K562 (cell line): Measurements from ENCODE around the gene WARS2. TPM values are rescaled to one million over a fixed set of nuclear protein-coding genes. Genes with fewer than 3 reads are reported as not detected.

Experiments
- ATAC-seq: fragments of 200-7000 bp; cut with Tn5 transposase; 3 replicates; pipeline ENCODE4 v1.9.1; 2020; ENCODE audit warnings: moderate library complexity
- BruUV-seq: library from RNA; stranded (reverse); fragments of 400-500 nt; replicated peaks from 2 replicates; lab custom pipeline; 2021; lab: Mats Ljungman, UMichigan
- CTCF ChIA-PET: fragments of 300-600 bp; formaldehyde crosslinking; extraction: SDS; loops from one replicate; lab custom pipeline; 2021; ENCODE audit warnings: low intra/inter-chr PET ratio; lab: Yijun Ruan, JAX
- POLR2A ChIA-PET: fragments of 300-600, 350-650 bp; sonication (Branson Sonifier 250); formaldehyde crosslinking; extraction: SDS; loops from one replicate; lab custom pipeline; 2021; ENCODE audit warnings: antibody characterized with exemption, inconsistent platforms; lab: Yijun Ruan, JAX
- DNase-seq, 4 experiments: peaks; one replicate each; pipeline versions ENCODE4 v3.0.0 to v3.0.0-alpha.2; 2011 to 2018; ENCODE audit warnings: low spot score in 3 of 4, mixed read lengths in 3 of 4; ENCODE audit errors: extremely low read depth in 1 of 4
- FAIRE-seq: peaks from 2 replicates; lab custom pipeline; 2011; peaks lifted over from hg19 to GRCh38; lab: Jason Lieb, UNC
- H2AFZ ChIP-seq: 2 replicates; pipeline ENCODE4 v1.6.0; 2011; ENCODE audit warnings: low read depth, low read length, control low read depth, inconsistent platforms
- H3K27ac ChIP-seq: fragments of 200-600 bp; 3 replicates; pipeline ENCODE4 v1.8.0; 2011; ENCODE audit warnings: low read depth, mild to moderate bottlenecking, control low read depth, inconsistent platforms, low read length, moderate library complexity, mixed read lengths; ENCODE audit errors: extremely low read depth
- H3K27me3 ChIP-seq, 2 experiments: fragments of 300-600 bp in 1 of 2; 2 replicates in 1 of 2; 3 replicates in 1 of 2; pipeline versions ENCODE4 v1.6.0 to v1.8.0; 2011; ENCODE audit warnings: inconsistent platforms in 2 of 2, low read length in 2 of 2, mild to moderate bottlenecking in 1 of 2, mixed read lengths in 1 of 2, moderate library complexity in 1 of 2; ENCODE audit not compliant: control insufficient read depth in 2 of 2, insufficient read depth in 2 of 2
- H3K36me3 ChIP-seq: fragments of 300-600 bp; 3 replicates; pipeline ENCODE4 v1.8.0; 2011; ENCODE audit warnings: mild to moderate bottlenecking, low read length, inconsistent platforms; ENCODE audit not compliant: control insufficient read depth, insufficient read depth
- H3K4me1 ChIP-seq, 2 experiments: fragments of 200-600 bp in 1 of 2; replicated peaks in 1 of 2; 2 replicates in 1 of 2; 3 replicates in 1 of 2; pipeline versions ENCODE4 v1.5.1 to v1.8.0; 2011; ENCODE audit warnings: inconsistent platforms in 2 of 2, low read length in 2 of 2, mild to moderate bottlenecking in 1 of 2, mixed read lengths in 1 of 2, moderate library complexity in 1 of 2; ENCODE audit not compliant: control insufficient read depth in 2 of 2, insufficient read depth in 2 of 2
- H3K4me2 ChIP-seq: 2 replicates; pipeline ENCODE4 v1.6.1; 2011; ENCODE audit warnings: low read length, control low read depth, inconsistent platforms, mixed read lengths; ENCODE audit not compliant: insufficient read depth
- H3K4me3 ChIP-seq: fragments of 200-600 bp; sonication (generic), shearing (Covaris generic); 2 replicates; pipeline ENCODE4 v1.5.1; 2016; ENCODE audit warnings: control low read depth, inconsistent platforms
- H3K79me2 ChIP-seq: fragments of 200-600 bp; 3 replicates; pipeline ENCODE4 v1.8.0; 2011; ENCODE audit warnings: low read length, inconsistent platforms; ENCODE audit not compliant: control insufficient read depth, insufficient read depth
- H3K9ac ChIP-seq, 2 experiments: 2 replicates each; pipeline versions ENCODE4 v1.6.0 to v1.6.1; 2011; ENCODE audit warnings: low read depth in 2 of 2, low read length in 2 of 2, control low read depth in 1 of 2, inconsistent platforms in 1 of 2, mild to moderate bottlenecking in 1 of 2, mixed read lengths in 1 of 2; ENCODE audit not compliant: insufficient read depth in 1 of 2
- H3K9me1 ChIP-seq: one replicate; pipeline ENCODE4 v1.6.0; 2011; ENCODE audit warnings: inconsistent platforms, mild to moderate bottlenecking, low read length, moderate library complexity; ENCODE audit not compliant: control insufficient read depth, insufficient read depth
- H3K9me3 ChIP-seq: replicated peaks from 2 replicates; pipeline ENCODE4 v1.5.1; 2011; ENCODE audit warnings: low read depth, low read length, inconsistent platforms; ENCODE audit not compliant: control insufficient read depth, insufficient read depth
- H4K20me1 ChIP-seq: replicated peaks from 2 replicates; pipeline ENCODE4 v1.6.1; 2011; ENCODE audit warnings: low read length, inconsistent platforms, mixed read lengths; ENCODE audit not compliant: control insufficient read depth, insufficient read depth
- FOXM1 ChIP-seq, 2 experiments: fragments of 450-650 bp in 1 of 2; sonication (generic) in 1 of 2; formaldehyde crosslinking in 1 of 2; IDR thresholded peaks; 2 replicates each; pipeline versions ENCODE4 v1.6.1 to v1.9.0; 2017 to 2022; ENCODE audit warnings: low read depth in 2 of 2, mild to moderate bottlenecking in 2 of 2, missing genetic modification reagents in 1 of 2, moderate library complexity in 1 of 2
- NRF1 ChIP-seq, 2 experiments: fragments of 450-650 bp; IDR thresholded peaks in 1 of 2; conservative IDR thresholded peaks in 1 of 2; 2 replicates each; pipeline ENCODE4 v1.6.1; 2014; ENCODE audit warnings: mild to moderate bottlenecking in 2 of 2
- PCBP1 ChIP-seq: fragments of 200-400 bp; formaldehyde crosslinking; IDR thresholded peaks from 2 replicates; pipeline ENCODE4 v1.6.1; 2018; ENCODE audit warnings: mild to moderate bottlenecking, low read depth, low read length; ENCODE audit not compliant: poor library complexity, severe bottlenecking
- TBP ChIP-seq: optimal IDR thresholded peaks from 2 replicates; pipeline ENCODE3; 2011; ENCODE audit warnings: low read depth, low read length, improper control_type of control experiment
- ZNF184 ChIP-seq: sonication (generic); formaldehyde crosslinking; IDR thresholded peaks from 2 replicates; pipeline ENCODE4 v1.5.0; 2020; ENCODE audit warnings: missing genetic modification reagents
- ZNF197 ChIP-seq: fragments of 200-800 bp; sonication (Bioruptor generic); IDR thresholded peaks from 2 replicates; pipeline ENCODE4 v1.6.1; 2016; ENCODE audit warnings: low read depth, missing genetic modification characterization, missing compliant biosample characterization
- ZNF589 ChIP-seq: fragments of 200-800 bp; sonication (Bioruptor generic); IDR thresholded peaks from 2 replicates; pipeline ENCODE4 v1.6.1; 2016; ENCODE audit warnings: low read depth, missing genetic modification characterization, missing compliant biosample characterization
- WGBS: fragments of 100-300 bp; shearing (Covaris generic); methylation state at CpG from one replicate; pipeline ENCODE4 v1.1.6; 2016; ENCODE audit warnings: low coverage, mixed read lengths; ENCODE audit not compliant: insufficient coverage; ENCODE audit errors: missing lambda C conversion rate; 5-methylcytosine and 5-hydroxymethylcytosine counted together
- in situ Hi-C: fragments of 300-500 bp; cut with MboI; formaldehyde crosslinking; loops from 4 replicates; pipeline ENCODE4 v1.15.0; 2018; ENCODE audit warnings: inconsistent platforms, mixed read lengths
- intact Hi-C: fragments of 100-400 bp; cut with micrococcal nuclease; formaldehyde crosslinking; loops from 2 replicates; pipeline ENCODE4 v1.14.2; 2022
- polyA plus RNA-seq, 8 experiments: library from polyadenylated mRNA; depleted of rRNA in 4 of 8; stranded (reverse) in 5 of 8; unstranded in 3 of 8; fragments of >200 nt; fragmentation: Nextera tagmentation in 2 of 8; fragmentation: Illumina TruSeq in 1 of 8; extraction: Ambion mirVana in 2 of 8; extraction: Trizol in 1 of 8; gene quantifications; 2 replicates each; pipeline versions ENCODE4 v1.2.1 to v1.2.3, GENCODE V29; 2011 to 2014; ENCODE audit warnings: inconsistent platforms in 1 of 8, missing spikeins in 1 of 8
- total RNA-seq, 7 experiments: library from RNA; depleted of rRNA in 6 of 7; stranded (reverse); fragments of >200 nt in 6 of 7; fragmentation: Illumina TruSeq in 2 of 7; extraction: Trizol in 2 of 7; gene quantifications; 2 replicates each; pipeline versions ENCODE4 v1.2.1 to v1.2.3, GENCODE V29; 2011 to 2021; ENCODE audit warnings: low replicate concordance in 1 of 7
- TF ChIP-seq, protein P1 (sequence below): fragments of 450-650 bp; formaldehyde crosslinking; IDR thresholded peaks from 2 replicates; pipeline ENCODE4 v1.4.0; 2020; ENCODE audit warnings: mild to moderate bottlenecking, moderate library complexity

Gene WARS2
- total and polyA plus RNA-seq, 9 of the 15 experiments (the other 6 are each of a cell fraction or from before 2014, with no cell fraction given) = 5.7 to 18.0 (median 16.9) TPM

DNA sequence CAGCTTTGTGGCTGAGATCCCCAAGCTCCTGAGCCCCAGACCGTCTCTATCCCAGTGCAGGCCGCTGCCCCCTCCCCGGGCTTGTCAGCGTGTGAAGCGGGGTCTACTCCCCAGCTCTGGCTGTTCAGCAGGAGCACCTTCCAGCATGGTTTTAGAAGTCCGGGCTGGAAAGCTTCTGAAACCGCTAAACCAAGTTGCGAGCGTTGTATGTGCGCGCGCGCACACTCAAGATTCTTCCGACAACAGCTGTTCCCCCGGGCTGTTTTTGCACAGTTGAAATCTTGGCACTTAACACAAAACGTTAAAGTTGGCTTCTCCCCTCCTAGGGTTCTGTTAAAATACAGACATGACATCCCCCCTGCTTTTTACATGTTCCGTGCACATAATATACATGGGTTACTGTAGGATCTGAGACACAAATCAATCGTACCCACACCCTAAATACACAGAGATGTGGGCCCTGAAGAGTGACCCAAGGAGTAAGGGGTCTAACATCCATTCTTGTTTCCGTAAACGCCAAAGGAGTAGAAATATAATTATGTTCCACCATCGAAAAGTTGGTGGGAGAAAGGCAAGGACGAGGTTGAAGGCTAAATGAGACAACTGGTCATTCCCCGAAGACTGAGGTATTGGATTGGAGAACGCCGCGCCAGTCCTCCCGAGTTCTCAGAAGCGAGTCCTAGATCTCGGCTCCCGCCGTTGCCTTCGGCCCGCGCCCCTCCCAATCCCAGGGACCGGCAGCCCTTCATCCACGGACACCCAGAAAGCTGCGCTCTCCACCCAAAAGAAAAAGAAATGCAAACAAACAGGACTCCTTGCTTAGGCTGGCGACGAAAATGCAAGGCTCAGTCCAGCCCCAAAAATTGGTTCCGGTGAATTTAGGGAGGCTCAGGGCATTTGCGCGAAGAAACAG, 153.6 kb downstream of the WARS2 start:
- peak; percentile 15 for FAIRE-seq
- peak overlapping the region; percentile 47 to 80 for H3K9ac ChIP-seq

More for the DNA sequence above, 153.6 kb downstream of the WARS2 start:
- in situ Hi-C loops = no loop called here
- 0 out of 2 replicates have a peak, but pooled peaks have one; percentile 22 for TF ChIP-seq ZNF589 (CRISPR knock-in tag)
- TF ChIP-seq NRF1 (conservative IDR thresholded peaks at IDR 0.05 in 1 of 2, IDR thresholded peaks at IDR 0.05 in 1 of 2) = peak; percentile 40 to 43; a peak in 2 of 4 replicates
- TF ChIP-seq, protein P1, sequence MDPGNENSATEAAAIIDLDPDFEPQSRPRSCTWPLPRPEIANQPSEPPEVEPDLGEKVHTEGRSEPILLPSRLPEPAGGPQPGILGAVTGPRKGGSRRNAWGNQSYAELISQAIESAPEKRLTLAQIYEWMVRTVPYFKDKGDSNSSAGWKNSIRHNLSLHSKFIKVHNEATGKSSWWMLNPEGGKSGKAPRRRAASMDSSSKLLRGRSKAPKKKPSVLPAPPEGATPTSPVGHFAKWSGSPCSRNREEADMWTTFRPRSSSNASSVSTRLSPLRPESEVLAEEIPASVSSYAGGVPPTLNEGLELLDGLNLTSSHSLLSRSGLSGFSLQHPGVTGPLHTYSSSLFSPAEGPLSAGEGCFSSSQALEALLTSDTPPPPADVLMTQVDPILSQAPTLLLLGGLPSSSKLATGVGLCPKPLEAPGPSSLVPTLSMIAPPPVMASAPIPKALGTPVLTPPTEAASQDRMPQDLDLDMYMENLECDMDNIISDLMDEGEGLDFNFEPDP (CRISPR knock-in tag) = no peak
- TF ChIP-seq TBP = no peak
- TF ChIP-seq PCBP1 = no peak
- no peak for TF ChIP-seq ZNF184
- TF ChIP-seq FOXM1 (IDR thresholded peaks at IDR 0.05; ENCODE audit: low read depth) = no peak
- TF ChIP-seq FOXM1 (CRISPR knock-in tag; IDR thresholded peaks at IDR 0.05; ENCODE audit: low read depth) = no peak
- TF ChIP-seq ZNF197 (CRISPR knock-in tag) = 0 out of 2 replicates have a peak, but pooled peaks have one; percentile 43
- Histone ChIP-seq H3K4me3 (peak overlapping the region; percentile 29), H3K27me3 (peaks cover 54 to 91% of the 10 kb centered on the region in 2 experiments), H3K4me1 (peaks cover 0 to 23% of the 10 kb centered on the region in 2 experiments; a peak in 3 of 5 replicates), H3K36me3 (no peaks in the 10 kb centered on the region), H4K20me1 (no peaks in the 10 kb centered on the region), H2AFZ (peak overlapping the region; percentile 3; the same call in 1 of the 2 replicates), H3K9me3 (no peaks in the 10 kb centered on the region), H3K9me1 (no peaks in the 10 kb centered on the region), H3K4me2 (peak overlapping the region; percentile 49; the same call in 1 of the 2 replicates), H3K27ac (peak overlapping the region; percentile 43; the same call in 2 of the 3 replicates), H3K79me2 (peaks cover 5% of the 10 kb centered on the region; the same call in 1 of the 3 replicates)
- BruUV-seq = no TSS peak
- intact Hi-C loops = no loop called here
- ChIA-PET POLR2A (interaction anchor here (0.6 kb wide), 2 partner anchors 10 to 84 kb away, joined by 3 read pairs; no protein-coding TSS in a partner anchor), CTCF (no interaction called here)
- ATAC-seq = peak; percentile 11; the same call in 1 of the 3 replicates
- peak in 1 of 4 experiments; percentile 41 for DNase-seq
- 24% methylated on average over 38 of the region's 42 CpGs for WGBS
